DOHH2 (cell line): Measurements from ENCODE around the gene CHD3.

Experiments
- H3F3A ChIP-seq: fragments of 200-600 bp; sonication (generic), shearing (Covaris generic); 2 replicates; pipeline ENCODE4 v1.6.0; 2016; ENCODE audit warnings: antibody characterized with exemption, mild to moderate bottlenecking; ENCODE audit not compliant: control insufficient read depth, insufficient read depth
- H3K27ac ChIP-seq: fragments of 200-600 bp; sonication (generic); 2 replicates; pipeline ENCODE4 v1.5.1; 2014; ENCODE audit warnings: low read depth, mild to moderate bottlenecking, low read length, moderate library complexity
- H3K27me3 ChIP-seq: fragments of 200-600 bp; sonication (generic); 2 replicates; pipeline ENCODE4 v1.6.1; 2014; ENCODE audit warnings: mild to moderate bottlenecking, low read length, mixed read lengths; ENCODE audit not compliant: control insufficient read depth
- H3K36me3 ChIP-seq: fragments of 200-600 bp; sonication (generic); 2 replicates; pipeline ENCODE4 v1.6.1; 2014; ENCODE audit warnings: mild to moderate bottlenecking, low read length, moderate library complexity, mixed read lengths; ENCODE audit not compliant: control insufficient read depth
- H3K4me1 ChIP-seq: fragments of 200-600 bp; sonication (generic); 2 replicates; pipeline ENCODE4 v1.6.1; 2014; ENCODE audit warnings: mild to moderate bottlenecking, low read length, mixed read lengths; ENCODE audit not compliant: control insufficient read depth
- H3K4me2 ChIP-seq: fragments of 200-600 bp; sonication (generic); 2 replicates; pipeline ENCODE4 v1.6.0; 2014; ENCODE audit warnings: mild to moderate bottlenecking, low read length, moderate library complexity
- H3K4me3 ChIP-seq: fragments of 200-600 bp; sonication (generic); 2 replicates; pipeline ENCODE4 v1.5.1; 2014; ENCODE audit warnings: mild to moderate bottlenecking, low read length, mixed read lengths
- H3K79me2 ChIP-seq: fragments of 200-600 bp; sonication (generic); 2 replicates; pipeline ENCODE4 v1.6.1; 2014; ENCODE audit warnings: mild to moderate bottlenecking, low read length, mixed read lengths; ENCODE audit not compliant: control insufficient read depth
- H3K9me2 ChIP-seq: fragments of 200-600 bp; sonication (generic); replicated peaks from 2 replicates; pipeline ENCODE4 v1.6.1; 2014; ENCODE audit warnings: mild to moderate bottlenecking, low read length, mixed read lengths; ENCODE audit not compliant: control insufficient read depth
- H3K9me3 ChIP-seq: fragments of 200-600 bp; sonication (generic); 2 replicates; pipeline ENCODE4 v1.6.1; 2014; ENCODE audit warnings: antibody characterized with exemption, low read length, mixed read lengths; ENCODE audit not compliant: control insufficient read depth, insufficient read depth
- H4K20me1 ChIP-seq: fragments of 200-600 bp; sonication (generic); 2 replicates; pipeline ENCODE4 v1.6.0; 2014; ENCODE audit warnings: low read depth, mild to moderate bottlenecking, antibody characterized with exemption, low read length, moderate library complexity; ENCODE audit not compliant: control insufficient read depth, insufficient read depth
- CTCF ChIP-seq: fragments of 200-600 bp; sonication (generic); IDR thresholded peaks from one replicate; pipeline ENCODE4 v1.5.1; 2014; ENCODE audit warnings: antibody characterized with exemption, mild to moderate bottlenecking, low read depth, low read length; ENCODE audit not compliant: poor library complexity, severe bottlenecking
- EZH2phosphoT487 ChIP-seq: fragments of 200-600 bp; sonication (generic); IDR thresholded peaks from 2 replicates; pipeline ENCODE4 v1.6.1; 2017; ENCODE audit warnings: borderline replicate concordance, mild to moderate bottlenecking, antibody characterized with exemption, low read length, moderate library complexity, mixed read lengths

CHD3 gene

GRCh38 chr17:7915611-7916384, 27.2 kb downstream of the CHD3 start, which contains the start of gene RNF227:
Gene RNF227, minus strand, starts transcription at chr17:7916289. Its CDS starts 94 bp downstream, at chr17:7916195.
- Histone ChIP-seq H3F3A (peaks cover 17% of the 10 kb centered on the region), H3K4me3 (peak within 1 kb of the TSS; percentile 81), H3K27ac (peak within 1 kb of the TSS; percentile 54), H3K9me3 (no peaks in the 10 kb centered on the region), H3K9me2 (no peaks in the 10 kb centered on the region), H3K27me3 (no peaks in the 10 kb centered on the region), H3K4me1 (peaks cover 37% of the 10 kb centered on the region), H3K79me2 (no peaks in the 10 kb centered on the region), H3K36me3 (peaks cover 27% of the 10 kb centered on the region), H3K4me2 (peak within 1 kb of the TSS; percentile 89), H4K20me1 (no peaks in the 10 kb centered on the region)
- TF ChIP-seq EZH2phosphoT487 = no peak
- TF ChIP-seq CTCF = no peak

GRCh38 chr17:7916385-7916682, 27.7 kb downstream of the CHD3 start:
- Histone ChIP-seq H3F3A (peaks cover 19% of the 10 kb centered on the region), H3K9me3 (no peaks in the 10 kb centered on the region), H3K79me2 (no peaks in the 10 kb centered on the region), H3K4me3 (peak overlapping the region; percentile 81), H3K27me3 (no peaks in the 10 kb centered on the region), H3K4me1 (peaks cover 37% of the 10 kb centered on the region), H3K4me2 (peak overlapping the region; percentile 89), H4K20me1 (no peaks in the 10 kb centered on the region), H3K27ac (no peak overlapping the region), H3K36me3 (peaks cover 22% of the 10 kb centered on the region), H3K9me2 (no peaks in the 10 kb centered on the region)
- TF ChIP-seq CTCF (no peak), EZH2phosphoT487 (no peak)

GRCh38 chr17:7916808-7917207, 28.2 kb downstream of the CHD3 start:
- TF ChIP-seq EZH2phosphoT487 (no peak), CTCF (no peak)
- no peak overlapping the region for H3K4me2 ChIP-seq
- no peaks in the 10 kb centered on the region for H4K20me1 ChIP-seq
- peaks cover 23% of the 10 kb centered on the region for H3F3A ChIP-seq
- H3K4me1 ChIP-seq = peaks cover 34% of the 10 kb centered on the region
- no peak overlapping the region for H3K27ac ChIP-seq
- no peaks in the 10 kb centered on the region for H3K27me3 ChIP-seq
- H3K36me3 ChIP-seq = peaks cover 17% of the 10 kb centered on the region
- no peaks in the 10 kb centered on the region for H3K9me3 ChIP-seq
- H3K9me2 ChIP-seq = no peaks in the 10 kb centered on the region
- no peak overlapping the region for H3K4me3 ChIP-seq
- H3K79me2 ChIP-seq = no peaks in the 10 kb centered on the region
